Measurements from ENCODE around the gene LPA. TPM values are rescaled to one million over a fixed set of nuclear protein-coding genes. Genes with fewer than 3 reads are reported as not detected.
"Not testable (repeated sequence)": the region's sequence is repeated elsewhere in the genome, so short reads cannot be mapped to it uniquely, and the experiment has no call there.

Gene LPA
- total and polyA plus RNA-seq, 2 of the 8 experiments (the other 6 are each of a cell fraction or from before 2014, with no cell fraction given): 0.39 TPM; not detected in 1

GRCh38 chr6:160695622-160696021 is 31.5 kb upstream of the LPA start:
- POLR2A ChIA-PET (ENCODE audit: partially characterized antibody); H2BK20ac ChIP-seq (ENCODE audit: low read length); H3K27ac ChIP-seq (ENCODE audit: low read depth, low read length); H4K8ac ChIP-seq (ENCODE audit: extremely low read depth, insufficient read depth, low read length); H3K4me3 ChIP-seq (ENCODE audit: extremely low read depth in 1 of 4, insufficient read depth in 2 of 4, low read depth in 3 of 4, low read length in 4 of 4); H2BK15ac ChIP-seq (ENCODE audit: low read length); H3K79me2 ChIP-seq (ENCODE audit: control insufficient read depth in 1 of 2, insufficient read depth in 2 of 2, low read length in 2 of 2); H2AK5ac ChIP-seq (ENCODE audit: low read depth, low read length); H3K79me1 ChIP-seq (ENCODE audit: low read depth, low read length); H3K23ac ChIP-seq (ENCODE audit: insufficient read length); DNase-seq (ENCODE audit: low read depth in 1 of 2, low spot score in 2 of 2); H3K4me1 ChIP-seq (replicated peaks in 1 of 4; ENCODE audit: control insufficient read depth in 3 of 4, insufficient read depth in 4 of 4, low read length in 3 of 4); H3K4me2 ChIP-seq (ENCODE audit: insufficient read depth in 1 of 2, low read depth in 2 of 2, low read length in 2 of 2); H3K36me3 ChIP-seq (ENCODE audit: control insufficient read depth in 2 of 4, insufficient read depth in 4 of 4, low read length in 3 of 4); H3K14ac ChIP-seq (ENCODE audit: insufficient read length); FAIRE-seq; H3K27me3 ChIP-seq (replicated peaks in 1 of 4; ENCODE audit: control insufficient read depth in 3 of 4, extremely low read depth in 1 of 4, insufficient read depth in 3 of 4, low read length in 3 of 4); H3K4ac ChIP-seq (replicated peaks; ENCODE audit: insufficient read length, low read depth, low read length); H3K18ac ChIP-seq (ENCODE audit: extremely low read depth, low read length); H3K56ac ChIP-seq (replicated peaks; ENCODE audit: insufficient read length, low read depth, low read length); H2BK120ac ChIP-seq (replicated peaks; ENCODE audit: low read depth, low read length); H4K20me1 ChIP-seq (replicated peaks in 1 of 2; ENCODE audit: control insufficient read depth in 1 of 2, insufficient read depth in 2 of 2, low read length in 2 of 2); H3K9ac ChIP-seq (replicated peaks in 1 of 4; ENCODE audit: extremely low read depth in 1 of 4, low read depth in 3 of 4, low read length in 3 of 4); H4K91ac ChIP-seq (replicated peaks; ENCODE audit: insufficient read length, low read length); H2BK12ac ChIP-seq (ENCODE audit: low read depth, low read length); H2AFZ ChIP-seq (ENCODE audit: low read length); H3K23me2 ChIP-seq (ENCODE audit: low read depth, low read length); H4K5ac ChIP-seq (ENCODE audit: insufficient read length, low read depth, low read length); H2BK5ac ChIP-seq (ENCODE audit: low read depth, low read length): not testable (repeated sequence)
- CTCF ChIA-PET (ENCODE audit: partially characterized antibody): interaction anchor here (1.6 kb wide), 1 partner anchor 11 kb away, joined by 3 read pairs; no protein-coding TSS in a partner anchor
- WGBS, 2 experiments (ENCODE audit: extremely low coverage in 1 of 2, insufficient coverage in 1 of 2, insufficient read length in 1 of 2, insufficient replicate concordance in 2 of 2, low coverage in 1 of 2, low lambda C conversion rate in 2 of 2, missing lambda C conversion rate in 1 of 2): 65% methylated on average over 2 of the region's 2 CpGs; no CpG with 5 or more reads in 1 of the 2 experiments
- peaks cover 2 to 13% of the 10 kb centered on the region in 2 experiments; a peak in 2 of 4 replicates for H3K9me3 ChIP-seq (ENCODE audit: insufficient read depth in 2 of 2, low read depth in 1 of 2, low read length in 1 of 2)

DNA sequence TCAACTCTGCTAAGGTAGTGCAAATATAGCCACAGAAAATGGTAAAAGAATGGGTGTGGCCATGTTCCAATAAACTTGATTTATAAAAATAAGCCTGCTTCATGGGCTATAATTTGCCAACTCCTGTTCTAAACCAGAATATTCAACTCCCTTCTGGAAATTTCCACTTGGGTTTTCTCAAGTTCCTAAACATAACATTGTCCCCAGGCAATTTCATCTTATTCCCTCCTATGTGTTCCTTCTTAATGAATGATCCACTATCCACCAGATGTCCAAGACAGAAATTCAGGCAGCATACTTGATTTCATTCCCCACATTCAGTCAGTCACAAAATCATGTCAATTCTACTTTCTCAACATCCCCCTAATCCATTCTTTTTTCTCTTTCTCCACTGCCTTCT is 30.9 kb upstream of the LPA start:
- H3K18ac ChIP-seq (ENCODE audit: extremely low read depth, low read length); H3K23me2 ChIP-seq (ENCODE audit: low read depth, low read length); H3K14ac ChIP-seq (ENCODE audit: insufficient read length); H3K27me3 ChIP-seq (replicated peaks in 1 of 4; ENCODE audit: control insufficient read depth in 3 of 4, extremely low read depth in 1 of 4, insufficient read depth in 3 of 4, low read length in 3 of 4); H3K4me2 ChIP-seq (ENCODE audit: insufficient read depth in 1 of 2, low read depth in 2 of 2, low read length in 2 of 2); H3K79me1 ChIP-seq (ENCODE audit: low read depth, low read length); H3K9ac ChIP-seq (replicated peaks in 1 of 4; ENCODE audit: extremely low read depth in 1 of 4, low read depth in 3 of 4, low read length in 3 of 4); H4K91ac ChIP-seq (replicated peaks; ENCODE audit: insufficient read length, low read length); H3K4me1 ChIP-seq (replicated peaks in 1 of 4; ENCODE audit: control insufficient read depth in 3 of 4, insufficient read depth in 4 of 4, low read length in 3 of 4); DNase-seq (ENCODE audit: low read depth in 1 of 2, low spot score in 2 of 2); H2BK120ac ChIP-seq (replicated peaks; ENCODE audit: low read depth, low read length); H3K4me3 ChIP-seq (ENCODE audit: extremely low read depth in 1 of 4, insufficient read depth in 2 of 4, low read depth in 3 of 4, low read length in 4 of 4); H4K5ac ChIP-seq (ENCODE audit: insufficient read length, low read depth, low read length); FAIRE-seq; H3K56ac ChIP-seq (replicated peaks; ENCODE audit: insufficient read length, low read depth, low read length); H2AK5ac ChIP-seq (ENCODE audit: low read depth, low read length); H2BK20ac ChIP-seq (ENCODE audit: low read length); H3K27ac ChIP-seq (ENCODE audit: low read depth, low read length); H3K79me2 ChIP-seq (ENCODE audit: control insufficient read depth in 1 of 2, insufficient read depth in 2 of 2, low read length in 2 of 2); H3K23ac ChIP-seq (ENCODE audit: insufficient read length); POLR2A ChIA-PET (ENCODE audit: partially characterized antibody); H4K20me1 ChIP-seq (replicated peaks in 1 of 2; ENCODE audit: control insufficient read depth in 1 of 2, insufficient read depth in 2 of 2, low read length in 2 of 2); H2BK15ac ChIP-seq (ENCODE audit: low read length); H2BK12ac ChIP-seq (ENCODE audit: low read depth, low read length); H3K36me3 ChIP-seq (ENCODE audit: control insufficient read depth in 2 of 4, insufficient read depth in 4 of 4, low read length in 3 of 4); H2BK5ac ChIP-seq (ENCODE audit: low read depth, low read length); H4K8ac ChIP-seq (ENCODE audit: extremely low read depth, insufficient read depth, low read length); H3K4ac ChIP-seq (replicated peaks; ENCODE audit: insufficient read length, low read depth, low read length); H2AFZ ChIP-seq (ENCODE audit: low read length): not testable (repeated sequence)
- peaks cover 2 to 16% of the 10 kb centered on the region in 2 experiments; a peak in 2 of 4 replicates for H3K9me3 ChIP-seq (ENCODE audit: insufficient read depth in 2 of 2, low read depth in 1 of 2, low read length in 1 of 2)
- CTCF ChIA-PET (ENCODE audit: partially characterized antibody): interaction anchor here (1.6 kb wide), 1 partner anchor 11 kb away, joined by 3 read pairs; no protein-coding TSS in a partner anchor
